Measurements from ENCODE around the gene FAM89B.

- no peak for TF ChIP-seq CTCF (IDR thresholded peaks at IDR 0.05 in 8 of 11, conservative IDR thresholded peaks at IDR 0.05 in 3 of 11)
- TF ChIP-seq POLR2A (IDR thresholded peaks at IDR 0.05), result no peak
- no peak for TF ChIP-seq POLR2AphosphoS5 (IDR thresholded peaks at IDR 0.05)
These were observed 26.5 kb upstream of the FAM89B start for GRCh38 chr11:65545853-65546216.

Data from spleen (tissue), 7 donors.